ENCODE results near the gene CLTCL1. TPM values are rescaled to one million over a fixed set of nuclear protein-coding genes. Genes with fewer than 3 reads are reported as not detected.

CLTCL1 gene
- total and polyA plus RNA-seq, 9 of the 15 experiments (the other 6 are each of a cell fraction or from before 2014, with no cell fraction given): 1.1 to 11.7 (median 5.0) TPM

DNA sequence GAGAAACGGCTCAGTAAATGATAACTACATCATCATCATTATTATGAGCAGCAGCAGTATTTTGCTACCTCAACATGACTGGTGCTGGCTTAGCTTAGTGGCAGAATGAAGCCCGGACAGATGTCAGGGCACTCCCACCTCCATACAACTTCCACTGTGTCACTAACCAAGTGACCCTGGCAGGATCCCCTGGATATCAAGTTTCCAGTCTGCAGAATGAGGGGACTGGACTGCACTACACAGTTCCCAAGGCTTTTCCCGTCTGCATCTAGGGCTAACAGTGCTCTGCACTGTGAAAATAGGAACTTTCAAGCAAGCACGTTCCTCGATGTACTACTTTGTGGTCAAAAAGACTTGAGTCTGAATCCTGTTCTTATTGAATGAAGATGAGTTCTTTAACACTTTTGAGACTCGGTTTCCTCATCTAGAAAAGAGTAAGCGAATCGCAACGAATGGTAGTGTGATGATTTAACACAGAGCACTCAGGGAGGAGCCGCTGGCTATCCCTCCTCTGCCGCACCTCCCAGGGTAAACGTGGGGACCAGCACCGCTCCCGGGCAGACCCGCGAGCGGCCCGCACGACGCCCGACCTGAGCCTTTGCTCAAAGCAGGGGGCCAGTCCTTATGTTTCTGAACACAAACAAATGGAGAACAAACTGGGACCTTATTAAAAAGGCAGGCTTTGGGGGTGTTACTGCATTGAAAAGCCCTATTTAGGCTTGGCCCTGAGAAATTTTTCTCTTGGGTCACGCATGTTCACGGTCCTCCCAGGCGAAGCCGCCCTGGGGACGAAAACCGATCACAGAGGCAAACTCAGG lies 910 bp downstream of the CLTCL1 start (continued):
- TF ChIP-seq RBM25 (IDR thresholded peaks at IDR 0.05; ENCODE audit: low read depth, low read length, severe bottlenecking) (no peak), RFX1 (IDR thresholded peaks at IDR 0.05) (no peak), PKNOX1 (IDR thresholded peaks at IDR 0.05) (no peak), ZNF589 (CRISPR knock-in tag; IDR thresholded peaks at IDR 0.05; ENCODE audit: low read depth) (no peak), HMBOX1 (IDR thresholded peaks at IDR 0.05) (no peak), PRPF4 (IDR thresholded peaks at IDR 0.05; ENCODE audit: insufficient read depth, low read depth, low read length, poor library complexity, severe bottlenecking) (no peak), POLR2A (conservative IDR thresholded peaks at IDR 0.05) (no peak), EP400 (IDR thresholded peaks at IDR 0.05) (no peak), FIP1L1 (IDR thresholded peaks at IDR 0.05; ENCODE audit: low read depth, low read length, poor library complexity, severe bottlenecking) (no peak), ZKSCAN3 (CRISPR knock-in tag; IDR thresholded peaks at IDR 0.05) (no peak), ZNF23 (CRISPR knock-in tag; IDR thresholded peaks at IDR 0.05) (no peak), NR2C1 (IDR thresholded peaks at IDR 0.05) (no peak), NR2C1 (tag; IDR thresholded peaks at IDR 0.05) (no peak), U2AF2 (optimal IDR thresholded peaks at IDR 0.05; ENCODE audit: low read depth, low read length) (no peak), HNRNPL (IDR thresholded peaks at IDR 0.05; ENCODE audit: low read depth, low read length) (no peak), KDM1A (IDR thresholded peaks at IDR 0.05) (no peak), RAD51 (IDR thresholded peaks at IDR 0.05; ENCODE audit: borderline replicate concordance, low read depth) (no peak; the same call in 1 of the 2 replicates)
- TF ChIP-seq, protein P1, sequence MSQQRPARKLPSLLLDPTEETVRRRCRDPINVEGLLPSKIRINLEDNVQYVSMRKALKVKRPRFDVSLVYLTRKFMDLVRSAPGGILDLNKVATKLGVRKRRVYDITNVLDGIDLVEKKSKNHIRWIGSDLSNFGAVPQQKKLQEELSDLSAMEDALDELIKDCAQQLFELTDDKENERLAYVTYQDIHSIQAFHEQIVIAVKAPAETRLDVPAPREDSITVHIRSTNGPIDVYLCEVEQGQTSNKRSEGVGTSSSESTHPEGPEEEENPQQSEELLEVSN (IDR thresholded peaks at IDR 0.05; ENCODE audit: borderline replicate concordance in 1 of 2, extremely low read depth in 1 of 2, insufficient read depth in 1 of 2, insufficient read length in 1 of 2, low read depth in 1 of 2, low read length in 1 of 2, poor library complexity in 1 of 2, severe bottlenecking in 1 of 2): peak in 1 of 2 experiments; percentile 50
- TF ChIP-seq, protein P2, sequence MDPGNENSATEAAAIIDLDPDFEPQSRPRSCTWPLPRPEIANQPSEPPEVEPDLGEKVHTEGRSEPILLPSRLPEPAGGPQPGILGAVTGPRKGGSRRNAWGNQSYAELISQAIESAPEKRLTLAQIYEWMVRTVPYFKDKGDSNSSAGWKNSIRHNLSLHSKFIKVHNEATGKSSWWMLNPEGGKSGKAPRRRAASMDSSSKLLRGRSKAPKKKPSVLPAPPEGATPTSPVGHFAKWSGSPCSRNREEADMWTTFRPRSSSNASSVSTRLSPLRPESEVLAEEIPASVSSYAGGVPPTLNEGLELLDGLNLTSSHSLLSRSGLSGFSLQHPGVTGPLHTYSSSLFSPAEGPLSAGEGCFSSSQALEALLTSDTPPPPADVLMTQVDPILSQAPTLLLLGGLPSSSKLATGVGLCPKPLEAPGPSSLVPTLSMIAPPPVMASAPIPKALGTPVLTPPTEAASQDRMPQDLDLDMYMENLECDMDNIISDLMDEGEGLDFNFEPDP (CRISPR knock-in tag; IDR thresholded peaks at IDR 0.05): no peak
- TF ChIP-seq, protein P3, sequence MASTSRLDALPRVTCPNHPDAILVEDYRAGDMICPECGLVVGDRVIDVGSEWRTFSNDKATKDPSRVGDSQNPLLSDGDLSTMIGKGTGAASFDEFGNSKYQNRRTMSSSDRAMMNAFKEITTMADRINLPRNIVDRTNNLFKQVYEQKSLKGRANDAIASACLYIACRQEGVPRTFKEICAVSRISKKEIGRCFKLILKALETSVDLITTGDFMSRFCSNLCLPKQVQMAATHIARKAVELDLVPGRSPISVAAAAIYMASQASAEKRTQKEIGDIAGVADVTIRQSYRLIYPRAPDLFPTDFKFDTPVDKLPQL (IDR thresholded peaks at IDR 0.05; ENCODE audit: extremely low read depth, insufficient read length): no peak
- TF ChIP-seq, protein P4, sequence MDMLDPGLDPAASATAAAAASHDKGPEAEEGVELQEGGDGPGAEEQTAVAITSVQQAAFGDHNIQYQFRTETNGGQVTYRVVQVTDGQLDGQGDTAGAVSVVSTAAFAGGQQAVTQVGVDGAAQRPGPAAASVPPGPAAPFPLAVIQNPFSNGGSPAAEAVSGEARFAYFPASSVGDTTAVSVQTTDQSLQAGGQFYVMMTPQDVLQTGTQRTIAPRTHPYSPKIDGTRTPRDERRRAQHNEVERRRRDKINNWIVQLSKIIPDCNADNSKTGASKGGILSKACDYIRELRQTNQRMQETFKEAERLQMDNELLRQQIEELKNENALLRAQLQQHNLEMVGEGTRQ (CRISPR knock-in tag; IDR thresholded peaks at IDR 0.05): no peak
